GM19043 (cell line): ENCODE data around the gene SNED1.
"Not testable (repeated sequence)": the region's sequence is repeated elsewhere in the genome, so short reads cannot be mapped to it uniquely, and the experiment has no call there.

Experiments used
- ATAC-seq: cut with Tn5 transposase; IDR thresholded peaks from one replicate; pipeline ENCODE4 v1.9.1; 2021; ENCODE audit warnings: low read depth; ENCODE audit not compliant: unreplicated experiment

Gene SNED1

DNA sequence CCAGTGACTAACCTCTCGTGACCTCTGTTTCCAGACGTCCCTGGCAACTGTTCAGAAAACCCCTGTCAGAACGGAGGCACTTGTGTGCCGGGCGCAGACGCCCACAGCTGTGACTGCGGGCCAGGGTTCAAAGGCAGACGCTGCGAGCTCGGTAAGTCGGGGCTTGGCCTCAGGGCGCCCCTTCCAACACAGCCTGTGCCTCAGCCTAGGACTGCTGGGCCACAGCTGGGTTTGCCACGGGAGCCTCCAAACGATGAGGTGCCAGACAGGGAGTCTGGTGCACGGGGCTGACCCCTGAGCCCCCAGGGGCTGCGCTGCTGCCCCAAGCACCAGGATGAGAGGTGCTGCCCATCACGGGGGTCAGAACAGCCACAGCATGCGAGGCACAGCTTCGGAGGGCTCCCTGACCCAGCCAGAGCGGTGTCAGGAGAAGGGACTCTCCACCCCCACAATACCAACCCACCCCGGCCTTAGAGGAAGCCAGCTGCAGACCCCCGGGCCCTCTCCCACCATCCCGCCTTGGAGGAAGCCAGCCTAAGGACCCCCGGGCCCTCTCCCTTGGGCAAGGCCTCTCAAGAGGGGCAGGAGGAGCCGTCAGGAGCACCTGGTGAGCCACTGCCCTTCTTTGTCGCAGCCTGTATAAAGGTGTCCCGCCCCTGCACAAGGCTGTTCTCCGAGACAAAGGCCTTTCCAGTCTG lies 83.4 kb downstream of the SNED1 start:
- no peak for ATAC-seq

DNA sequence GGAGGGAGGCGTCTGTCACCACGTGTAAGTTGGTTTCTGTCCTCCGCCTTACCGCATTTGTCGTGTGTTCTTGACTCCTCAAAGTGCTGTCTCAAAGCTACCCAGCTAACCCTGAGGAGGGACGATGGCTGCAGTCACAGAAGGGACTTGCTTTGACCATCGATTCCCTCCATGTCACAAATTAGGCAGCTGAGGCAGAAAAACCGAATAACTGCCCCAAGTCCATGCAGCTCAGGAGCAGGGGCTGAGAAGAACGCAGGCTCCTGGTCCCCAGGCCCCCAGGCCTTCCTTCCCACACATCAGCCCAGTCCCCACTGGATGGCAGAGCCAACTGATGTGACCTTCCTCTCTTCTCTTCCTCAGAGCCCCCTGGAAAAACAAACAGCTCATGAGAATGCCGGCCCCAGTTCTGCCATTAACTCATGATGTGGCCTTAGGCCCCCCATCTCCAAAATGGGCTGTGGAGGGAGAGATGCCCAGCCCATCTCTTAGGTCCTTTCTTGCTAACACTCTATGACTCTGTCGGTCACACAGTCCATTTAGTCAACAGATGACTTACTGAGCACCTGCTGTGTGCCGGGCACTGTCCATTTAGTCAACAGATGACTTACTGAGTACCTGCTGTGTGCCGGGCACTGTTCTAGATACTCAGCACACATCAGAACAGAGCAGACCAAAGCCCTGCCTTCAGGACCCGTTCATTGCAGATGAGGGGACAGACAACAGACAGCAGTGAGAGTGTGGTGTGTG lies 84.1 kb downstream of the SNED1 start:
- no peak for ATAC-seq

DNA sequence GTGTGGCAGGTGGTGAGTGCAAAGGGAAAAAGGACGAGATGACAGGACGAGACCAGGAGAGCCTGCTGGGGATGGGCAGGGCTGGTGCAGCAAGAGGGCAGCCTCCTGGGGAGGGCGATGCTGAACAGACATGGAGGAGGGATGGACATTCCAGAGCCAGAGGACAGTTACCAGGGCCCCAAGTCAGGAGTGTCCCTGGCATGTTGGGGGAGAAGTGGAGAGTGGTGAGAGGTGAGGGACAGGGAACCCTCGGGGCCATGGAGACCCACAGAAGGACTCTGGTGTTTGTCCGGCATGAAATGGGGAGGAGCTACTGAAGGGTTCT lies 84.6 kb downstream of the SNED1 start:
- ATAC-seq, result no peak

DNA sequence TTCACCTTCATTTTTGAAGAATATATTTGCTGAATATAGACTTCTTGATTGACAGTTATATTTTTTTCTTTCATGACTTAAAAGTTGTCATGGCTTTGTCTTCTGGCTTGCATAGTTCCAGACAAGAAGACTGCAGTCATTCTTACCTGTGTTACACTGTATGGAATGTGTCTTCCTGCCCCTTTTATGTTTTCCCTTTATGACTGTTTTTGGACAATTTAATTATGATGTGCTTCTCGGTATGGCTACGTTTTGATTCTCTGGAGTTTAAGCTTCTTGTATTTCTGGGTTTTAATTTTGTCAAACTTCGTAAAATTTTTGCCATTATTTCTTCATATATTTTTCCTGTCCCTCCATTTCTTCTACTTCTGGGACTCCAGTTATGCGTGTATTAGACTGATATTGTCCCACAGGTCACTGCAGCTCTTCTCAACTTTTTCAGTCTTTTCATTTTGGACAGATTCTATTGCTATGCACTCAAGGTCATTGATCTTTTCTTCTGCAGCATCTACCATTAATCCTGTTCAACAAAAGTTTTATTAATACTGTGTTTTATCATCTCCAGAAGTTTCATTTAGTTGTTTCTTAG lies 86.5 kb downstream of the SNED1 start:
- ATAC-seq, result no peak

DNA sequence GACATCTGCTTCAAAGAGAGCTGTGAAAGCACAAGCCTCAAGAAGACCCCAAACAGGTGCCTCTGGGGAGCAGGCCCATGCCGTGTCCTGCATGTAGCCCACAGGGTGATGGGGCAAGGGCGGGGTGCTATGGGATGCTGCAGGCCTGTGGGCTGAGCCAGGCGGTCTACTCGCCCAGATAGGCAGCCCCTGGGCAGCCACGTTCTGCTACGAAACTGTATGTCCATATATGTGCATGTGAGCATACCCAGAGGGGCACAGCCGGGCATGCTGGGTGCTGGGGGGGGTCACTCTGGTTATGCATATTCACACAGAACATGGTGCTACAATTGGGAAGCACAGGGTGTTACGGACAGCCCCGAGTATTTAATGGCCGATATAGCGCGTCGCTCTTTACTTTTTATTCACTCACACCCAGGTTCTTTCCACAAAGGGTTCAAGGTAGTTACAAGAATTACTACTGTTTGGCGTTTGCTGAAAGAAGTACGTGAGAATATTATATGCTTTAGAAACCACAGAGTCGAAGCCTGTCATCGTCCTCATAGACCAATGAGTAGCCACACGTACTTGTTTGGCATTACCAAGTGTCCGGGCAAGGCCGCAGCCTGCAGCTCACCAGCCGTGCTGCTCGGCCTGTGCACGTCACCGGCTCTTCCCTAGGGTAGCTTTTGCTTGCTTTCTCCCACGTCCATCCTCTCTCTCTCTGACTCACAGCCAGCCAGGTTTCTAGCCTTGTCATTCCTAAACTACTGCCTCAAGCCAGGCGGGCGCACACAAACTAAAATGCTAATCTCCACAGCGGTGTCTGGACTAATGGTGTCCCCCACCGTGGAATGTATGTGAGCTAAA lies 89.2 kb downstream of the SNED1 start:
- peak; percentile 36 for ATAC-seq

DNA sequence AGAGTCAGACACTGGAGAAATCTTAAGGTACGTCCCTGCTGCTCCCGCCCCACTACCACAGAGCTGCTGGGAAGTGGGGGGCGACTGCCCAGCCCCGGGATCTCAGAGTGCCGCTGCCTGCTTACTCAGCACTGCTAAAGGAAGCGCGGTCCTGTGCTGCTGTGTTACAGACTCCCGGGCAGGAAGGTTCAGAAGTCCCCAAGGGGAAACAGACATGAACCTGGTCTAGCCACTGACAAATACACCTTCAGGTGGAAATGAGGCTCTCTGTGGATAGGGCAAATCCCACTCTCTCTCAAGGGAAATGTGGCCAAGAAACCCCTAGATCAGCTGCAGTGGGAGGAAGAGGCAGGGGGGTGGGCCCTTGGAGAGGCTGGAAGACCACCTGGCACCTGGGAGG lies 90.0 kb downstream of the SNED1 start:
- ATAC-seq, result peak; percentile 50

DNA sequence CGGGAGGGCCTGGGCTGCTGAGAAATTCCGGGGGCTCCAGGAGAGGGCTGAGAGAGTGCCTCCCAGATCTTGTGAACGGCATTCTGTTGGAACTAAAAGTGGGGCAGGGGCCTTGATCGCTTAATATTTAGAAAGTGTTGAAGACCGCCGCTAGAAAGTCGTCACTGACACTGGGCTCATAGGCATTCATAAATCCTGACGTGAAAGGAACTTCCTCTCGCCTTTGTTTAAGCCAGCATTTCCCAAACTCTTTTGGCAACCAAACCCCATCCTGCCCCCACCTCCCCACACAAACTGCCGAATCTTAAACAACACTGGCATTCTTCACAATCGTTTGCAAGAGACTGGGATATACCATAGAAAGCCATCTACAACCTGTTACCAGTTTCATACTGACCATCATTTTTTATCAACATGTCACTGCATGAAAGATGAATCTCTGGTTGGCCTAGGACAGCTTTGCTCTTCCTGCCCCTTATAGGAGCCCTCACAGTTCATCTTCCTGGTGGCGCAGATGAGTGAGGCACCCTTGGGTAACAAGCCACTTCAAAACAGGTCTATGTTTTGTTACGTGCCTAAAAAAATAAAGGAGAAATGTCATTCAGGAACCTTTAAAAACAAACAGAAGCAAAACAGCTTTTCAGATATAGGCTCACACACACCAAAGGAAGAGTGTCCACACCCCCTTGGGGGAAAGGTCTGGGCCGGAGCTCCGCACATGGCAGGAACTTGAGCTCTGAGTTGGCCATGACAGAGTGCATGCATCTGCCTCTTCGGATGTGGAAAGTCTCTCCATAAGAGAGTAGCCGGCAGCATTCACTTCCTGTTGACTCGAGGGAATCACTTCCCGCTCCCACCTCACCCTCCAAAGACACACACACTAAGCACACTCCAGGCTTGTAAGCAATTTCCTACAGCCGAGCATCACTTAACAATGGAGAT lies 90.6 kb downstream of the SNED1 start:
- ATAC-seq, result no peak

DNA sequence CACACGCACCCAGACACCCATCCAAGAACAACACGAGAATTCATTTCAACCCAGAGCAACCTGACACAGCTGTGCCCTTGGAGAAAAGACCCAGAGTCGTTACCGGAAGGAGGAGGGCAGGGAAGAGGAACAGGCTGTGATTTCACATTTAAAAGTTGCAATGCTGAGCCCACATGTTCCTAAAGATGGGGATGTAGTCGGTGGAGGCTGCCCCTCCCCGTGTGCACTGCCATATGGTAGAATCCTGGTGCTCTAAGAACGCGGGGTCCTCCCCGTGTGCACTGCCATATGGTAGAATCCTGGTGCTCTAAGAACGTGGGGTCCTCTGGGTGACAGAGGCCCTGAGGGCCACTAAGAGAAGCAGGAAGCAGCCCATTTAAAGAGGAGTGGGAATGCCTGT lies 92.8 kb downstream of the SNED1 start:
- no peak for ATAC-seq

DNA sequence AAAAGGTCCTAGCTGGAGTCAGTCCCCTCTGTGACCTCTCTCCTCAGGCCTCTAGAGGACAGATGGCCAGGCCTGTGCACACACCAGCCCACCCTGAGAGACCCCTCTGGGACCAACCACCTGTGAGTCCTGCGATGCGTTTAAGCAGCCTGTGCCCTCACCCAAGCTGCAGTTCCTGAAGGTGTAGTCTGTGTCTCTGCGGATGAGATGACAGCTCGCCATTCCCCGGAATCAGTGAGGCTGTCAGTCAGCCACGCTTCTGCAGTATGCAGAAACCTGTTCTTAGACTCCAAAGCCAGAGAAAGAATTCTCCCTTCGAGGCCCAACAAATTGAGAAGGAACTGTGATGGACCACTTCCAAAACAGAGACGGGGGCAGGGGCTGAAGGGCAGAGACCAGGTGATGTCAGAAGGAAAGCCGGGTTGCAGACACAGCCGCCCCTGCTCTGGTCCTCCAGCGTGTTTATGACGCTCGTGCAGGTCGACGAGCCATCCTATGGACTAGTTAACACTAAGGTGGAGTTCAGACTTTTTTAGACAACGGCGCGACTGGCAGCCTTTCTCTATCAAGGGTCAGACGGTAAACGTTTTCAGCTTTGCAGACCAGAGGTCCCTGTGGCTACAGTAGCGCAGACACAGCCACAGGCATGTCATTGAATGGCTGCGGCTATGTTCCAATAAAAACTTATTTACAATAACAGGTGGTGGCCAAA lies 93.5 kb downstream of the SNED1 start:
- ATAC-seq, result no peak

DNA sequence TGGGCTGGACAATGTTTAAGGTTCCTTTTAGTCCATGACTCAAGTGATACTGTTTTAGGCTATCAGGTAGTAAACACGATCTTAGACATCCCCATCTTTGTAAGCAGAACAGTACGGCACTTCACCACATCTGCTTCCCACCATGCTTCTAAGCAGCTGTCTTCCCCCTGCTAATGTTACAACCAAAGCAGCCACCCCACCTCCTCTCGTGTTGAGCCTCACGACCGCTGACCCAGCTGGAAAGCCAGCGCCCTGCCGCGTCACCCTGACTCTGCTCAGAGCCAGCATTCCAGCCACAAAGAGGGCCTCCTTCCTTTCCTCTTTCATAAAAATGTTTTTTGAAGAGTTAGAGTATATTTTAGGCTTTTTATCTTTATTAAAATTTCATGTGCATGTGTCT lies 94.3 kb downstream of the SNED1 start:
- ATAC-seq, result no peak

DNA sequence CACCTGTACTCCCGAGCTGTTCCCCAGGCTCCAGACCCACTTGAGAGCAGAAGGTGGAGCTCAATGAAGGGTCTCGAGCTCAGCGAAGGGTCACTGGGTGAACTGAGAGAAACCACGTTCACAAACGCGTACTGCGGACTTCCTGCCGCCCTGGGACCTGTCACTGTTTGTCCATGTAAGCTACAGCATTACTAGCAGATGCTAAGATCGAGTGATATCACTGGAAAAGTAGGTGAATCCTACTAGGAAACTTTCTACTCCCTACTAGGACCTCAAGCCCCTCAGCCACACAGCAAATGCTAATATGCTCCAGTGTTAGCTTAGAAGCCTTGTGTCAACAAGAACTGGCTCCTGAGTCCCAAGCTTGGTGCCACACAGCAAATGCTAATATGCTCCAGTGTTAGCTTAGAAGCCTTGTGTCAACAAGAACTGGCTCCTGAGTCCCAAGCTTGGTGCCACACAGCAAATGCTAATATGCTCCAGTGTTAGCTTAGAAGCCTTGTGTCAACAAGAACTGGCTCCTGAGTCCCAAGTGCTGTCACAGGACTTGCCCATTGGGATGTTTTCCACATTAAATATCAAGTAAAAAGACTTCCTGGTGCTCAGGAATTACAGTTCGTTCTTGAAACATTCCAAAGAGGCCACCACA lies 94.8 kb downstream of the SNED1 start:
- not testable (repeated sequence) for ATAC-seq

DNA sequence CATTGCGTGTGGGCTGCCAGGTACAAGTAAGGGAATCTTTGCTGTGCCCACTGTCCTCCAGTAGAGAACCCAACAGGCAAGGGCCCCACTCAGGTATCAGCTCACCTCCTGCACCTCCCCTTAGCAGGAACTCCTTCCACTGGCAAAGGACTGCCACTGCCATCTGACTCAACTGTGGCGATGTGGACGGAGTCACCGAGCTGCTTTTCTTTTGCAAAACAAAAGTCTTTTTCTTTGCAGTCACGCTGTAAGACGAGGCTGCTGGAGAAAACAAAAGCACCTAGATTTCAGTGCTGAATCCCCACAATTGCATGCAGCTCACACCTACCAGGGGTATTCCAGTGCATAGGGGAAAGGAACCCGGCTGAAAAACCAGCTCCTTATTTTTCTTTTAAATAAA lies 95.8 kb downstream of the SNED1 start:
- ATAC-seq, result no peak

DNA sequence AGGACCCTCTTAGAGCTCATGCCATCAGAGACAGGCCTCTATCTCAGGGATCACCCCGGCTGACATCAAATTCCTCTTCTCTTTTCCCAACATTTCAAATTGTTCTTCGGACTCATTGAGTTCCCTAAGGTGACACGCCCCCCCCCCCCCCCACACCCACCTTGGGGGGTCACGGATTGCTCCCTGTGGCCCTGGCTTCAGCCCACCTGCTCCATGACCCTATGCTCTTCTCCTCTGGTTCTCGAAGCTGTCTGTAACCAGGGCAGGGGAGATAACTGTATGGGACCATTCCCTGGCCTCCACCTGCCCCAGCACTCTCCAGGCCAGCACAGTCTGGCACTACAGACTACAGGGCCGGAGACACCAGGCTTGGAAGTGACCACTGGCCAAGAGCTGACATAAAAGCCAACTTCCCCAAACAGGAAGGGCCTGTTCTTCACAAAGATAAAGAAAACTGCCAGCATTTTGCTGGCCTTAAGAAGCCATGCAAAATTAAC lies 96.6 kb downstream of the SNED1 start:
- no peak for ATAC-seq

DNA sequence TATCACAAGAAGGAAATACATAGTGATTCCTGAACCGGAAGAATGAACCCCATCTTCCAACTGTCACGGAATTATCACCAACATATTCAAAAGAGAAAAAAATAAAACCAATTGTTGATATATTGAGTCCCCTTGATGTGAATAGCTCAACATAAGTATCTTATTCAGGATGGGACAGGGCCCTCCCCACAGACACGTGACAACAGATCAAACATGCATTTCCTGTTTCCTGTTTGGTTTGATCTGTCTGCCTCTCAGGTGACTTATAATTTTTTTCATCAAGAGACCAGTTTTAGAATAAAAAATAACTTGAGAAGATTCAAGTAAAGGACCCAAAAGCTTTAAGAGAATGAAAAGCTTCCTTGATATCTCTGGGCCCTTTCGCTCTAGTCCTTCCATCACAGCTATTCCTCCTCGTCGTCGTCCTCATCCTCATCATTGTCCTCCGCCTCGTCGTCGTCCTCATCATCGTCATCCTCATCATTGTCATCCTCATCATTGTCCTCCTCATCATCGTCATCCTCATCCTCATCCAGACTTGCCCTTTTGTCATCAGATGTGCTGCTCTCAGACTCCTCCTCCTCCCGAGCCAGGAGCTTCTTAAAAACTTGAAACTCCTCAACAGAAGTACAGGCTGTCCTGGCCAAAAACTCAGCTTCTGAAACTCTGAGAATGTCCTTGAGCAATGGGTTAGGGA lies 97.3 kb downstream of the SNED1 start:
- ATAC-seq, result no peak

DNA sequence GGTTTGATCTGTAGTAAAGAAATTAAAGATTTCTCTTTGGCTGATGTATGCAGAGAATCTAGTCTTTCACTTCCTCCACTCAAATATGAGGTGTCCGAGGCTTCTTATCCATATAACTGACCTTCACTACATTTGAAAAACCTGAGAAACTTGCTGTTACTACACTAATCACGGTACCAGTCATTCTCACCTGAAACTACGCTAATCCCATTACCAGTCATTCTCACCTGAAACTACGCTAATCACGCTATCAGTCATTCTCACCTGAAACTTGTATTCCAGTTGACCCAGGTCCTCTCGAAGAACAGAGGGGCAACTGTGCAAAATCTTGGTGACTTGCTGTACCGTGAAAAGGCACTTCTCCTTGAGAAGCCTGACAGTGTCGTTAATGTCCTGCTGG lies 98.6 kb downstream of the SNED1 start:
- ATAC-seq, result no peak

DNA sequence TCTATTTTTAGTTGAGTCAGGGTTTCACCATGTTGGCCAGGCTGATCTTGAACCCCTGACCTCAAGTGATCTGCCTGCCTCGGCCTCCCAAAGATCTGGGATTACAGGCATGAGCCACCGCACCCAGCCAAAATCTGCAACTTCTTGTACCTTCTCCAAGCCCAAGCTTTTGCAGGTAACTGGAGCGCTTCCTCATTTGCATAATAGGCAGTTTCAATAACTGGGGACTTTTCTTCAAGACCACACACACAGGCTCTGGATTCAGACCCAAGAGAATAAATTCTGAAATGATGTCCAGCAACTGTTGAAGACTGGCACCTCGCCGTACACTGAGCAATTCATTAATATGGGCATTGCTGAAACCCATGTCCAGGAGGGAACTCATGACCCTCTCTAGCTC lies 100.8 kb downstream of the SNED1 start:
- no peak for ATAC-seq

DNA sequence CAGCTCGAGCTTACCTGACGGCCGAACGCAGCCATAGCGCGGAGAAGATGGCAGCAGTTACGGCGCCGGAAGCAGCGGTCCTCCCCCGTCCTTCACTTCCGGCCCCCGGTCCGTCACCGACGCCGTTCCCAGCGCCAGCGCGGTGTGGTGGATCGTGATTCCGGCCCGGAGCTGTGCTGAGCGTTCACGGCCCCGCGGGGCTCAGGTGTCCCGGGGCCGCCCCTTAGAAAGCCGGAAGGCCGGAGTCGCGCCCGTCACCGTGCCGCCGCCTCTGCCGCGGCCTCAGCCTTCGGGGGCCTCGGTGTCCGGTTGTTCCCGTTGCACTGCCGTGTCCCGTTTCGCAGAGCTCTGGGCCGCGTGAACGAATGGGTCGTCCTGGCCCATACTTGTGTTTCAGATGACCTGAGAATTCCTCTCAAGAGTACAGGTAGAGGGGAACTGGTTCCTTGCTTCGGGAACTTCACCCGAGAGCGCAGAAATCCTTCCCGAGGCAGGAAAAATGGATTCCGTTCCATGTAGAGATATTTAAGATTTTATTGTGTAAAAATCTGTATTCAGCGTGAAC lies 103.9 kb downstream of the SNED1 start, which contains the start of gene MTERF4:
Gene MTERF4 (minus strand): TSS at position 49 of the 565 bp plus-strand sequence. CDS start 14 bp downstream, at position 35.
- ATAC-seq, result peak; percentile 84

DNA sequence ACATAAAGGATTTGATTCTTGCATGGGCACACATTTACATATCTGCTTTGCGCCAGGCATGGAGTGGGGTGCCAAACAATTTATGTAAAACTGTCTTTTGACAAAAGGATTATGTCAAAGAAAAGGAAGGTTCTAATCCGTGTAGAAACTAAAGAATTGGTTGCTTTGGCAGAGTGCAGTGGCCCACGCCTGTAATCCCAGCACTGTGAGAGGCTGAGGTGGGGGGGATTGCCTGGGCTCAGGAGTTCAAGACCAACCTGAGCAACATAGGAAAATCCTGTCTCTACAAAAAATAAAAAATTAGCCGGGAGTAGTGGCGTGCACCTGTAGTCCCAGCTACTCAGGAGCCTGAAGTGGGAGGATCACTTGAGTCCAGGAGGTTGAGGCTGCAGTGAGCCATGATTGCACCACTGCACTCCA lies 104.8 kb downstream of the SNED1 start:
- ATAC-seq, result no peak
